GM23338 (cell line): Measurements from ENCODE around the gene RAX. TPM values are rescaled to one million over a fixed set of nuclear protein-coding genes. Genes with fewer than 3 reads are reported as not detected.

Experiments used
- ATAC-seq: fragments of 200-7000 bp; cut with Tn5 transposase; 3 replicates; pipeline ENCODE4 v1.9.1; 2020
- DNase-seq: peaks from one replicate; pipeline ENCODE4 v3.0.0-alpha.2; 2015; ENCODE audit warnings: low spot score
- H2AFZ ChIP-seq: fragments of 200-600 bp; sonication (generic); 2 replicates; pipeline ENCODE4 v1.8.0; 2016; ENCODE audit warnings: antibody characterized with exemption, mild to moderate bottlenecking, moderate library complexity
- H3F3A ChIP-seq: fragments of 200-600 bp; sonication (generic); replicated peaks from 2 replicates; pipeline ENCODE4 v1.8.0; 2017; ENCODE audit warnings: antibody characterized with exemption, mixed run types, low read depth
- H3K27ac ChIP-seq: fragments of 200-600 bp; sonication (generic); 2 replicates; pipeline ENCODE4 v1.6.1; 2016; ENCODE audit warnings: low read depth
- H3K27me3 ChIP-seq: fragments of 200-600 bp; sonication (generic); 2 replicates; pipeline ENCODE4 v1.8.0; 2016; ENCODE audit warnings: mild to moderate bottlenecking, mixed run types, moderate library complexity; ENCODE audit not compliant: insufficient read depth
- H3K36me3 ChIP-seq: fragments of 200-600 bp; sonication (generic); 2 replicates; pipeline ENCODE4 v1.8.0; 2016; ENCODE audit warnings: mild to moderate bottlenecking; ENCODE audit not compliant: insufficient read depth
- H3K4me1 ChIP-seq: fragments of 200-600 bp; sonication (generic); 2 replicates; pipeline ENCODE4 v1.8.0; 2016; ENCODE audit warnings: mild to moderate bottlenecking, moderate library complexity; ENCODE audit not compliant: insufficient read depth
- H3K4me2 ChIP-seq: fragments of 200-600 bp; sonication (generic); 2 replicates; pipeline ENCODE4 v1.7.1; 2017; ENCODE audit warnings: mixed run types
- H3K4me3 ChIP-seq: fragments of 200-600 bp; sonication (generic); 2 replicates; pipeline ENCODE4 v1.6.1; 2016; ENCODE audit warnings: mixed run types
- H3K79me2 ChIP-seq: fragments of 200-600 bp; sonication (generic); replicated peaks from 2 replicates; pipeline ENCODE4 v1.8.0; 2017; ENCODE audit warnings: mild to moderate bottlenecking; ENCODE audit not compliant: insufficient read depth
- H3K9me2 ChIP-seq: fragments of 200-600 bp; sonication (generic); 2 replicates; pipeline ENCODE4 v1.8.0; 2017; ENCODE audit not compliant: insufficient read depth
- H4K20me1 ChIP-seq: fragments of 200-600 bp; sonication (generic); replicated peaks from 2 replicates; pipeline ENCODE4 v1.8.0; 2017; ENCODE audit warnings: mild to moderate bottlenecking; ENCODE audit not compliant: insufficient read depth
- H3K27ac Mint-ChIP-seq: 2 replicates; pipeline ENCODE4 v1.8.0; 2020; ENCODE audit warnings: inconsistent platforms, mild to moderate bottlenecking, moderate library complexity, mixed read lengths
- H3K27me3 Mint-ChIP-seq: 3 replicates; pipeline ENCODE4 v1.8.0; 2022; ENCODE audit warnings: low read depth, mild to moderate bottlenecking, moderate library complexity, mixed read lengths, inconsistent platforms; ENCODE audit not compliant: insufficient read depth, poor library complexity
- H3K36me3 Mint-ChIP-seq: 3 replicates; pipeline ENCODE4 v1.8.0; 2021; ENCODE audit warnings: low read depth, mild to moderate bottlenecking, inconsistent platforms, moderate library complexity, mixed read lengths
- H3K4me1 Mint-ChIP-seq: 3 replicates; pipeline ENCODE4 v1.8.0; 2020; ENCODE audit warnings: mild to moderate bottlenecking, inconsistent platforms, mixed read lengths
- H3K4me3 Mint-ChIP-seq: 3 replicates; pipeline ENCODE4 v1.8.0; 2021; ENCODE audit warnings: moderate library complexity, mild to moderate bottlenecking, inconsistent platforms, mixed read lengths
- H3K9me3 Mint-ChIP-seq: 3 replicates; pipeline ENCODE4 v1.8.0; 2020; ENCODE audit warnings: moderate library complexity, mild to moderate bottlenecking, inconsistent platforms, mixed read lengths
- EZH2 ChIP-seq: fragments of 200-600 bp; sonication (generic); IDR thresholded peaks from one replicate; pipeline ENCODE4 v1.8.0; 2017; ENCODE audit warnings: antibody characterized with exemption, mild to moderate bottlenecking, low read depth; ENCODE audit not compliant: unreplicated experiment
- NANOG ChIP-seq: IDR thresholded peaks from 2 replicates; pipeline ENCODE4 v1.6.1; 2016; ENCODE audit warnings: antibody characterized with exemption, borderline replicate concordance
- STAT1 ChIP-seq: IDR thresholded peaks from one replicate; pipeline ENCODE4 v1.6.1; 2016; ENCODE audit warnings: antibody characterized with exemption; ENCODE audit not compliant: unreplicated experiment
- polyA plus RNA-seq: library from polyadenylated mRNA; unstranded; fragments of >200 nt; fragmentation: Nextera tagmentation; extraction: Ambion mirVana; gene quantifications from 2 replicates; pipeline ENCODE4 v1.2.1, GENCODE V29; 2016
- total RNA-seq: library from RNA; depleted of rRNA; stranded (reverse); fragments of >200 nt; shearing (Covaris generic); gene quantifications from 2 replicates; pipeline ENCODE4 v1.2.3, GENCODE V29; 2014
- TF ChIP-seq, protein P1 (sequence below): IDR thresholded peaks from one replicate; pipeline ENCODE4 v1.6.1; 2018; ENCODE audit warnings: antibody characterized with exemption; ENCODE audit not compliant: unreplicated experiment
- TF ChIP-seq, protein P2 (sequence below), 2 experiments: fragments of 200-600 bp in 1 of 2; sonication (generic) in 1 of 2; conservative IDR thresholded peaks; 2 replicates each; pipeline versions ENCODE4 v1.5.1 to v1.6.1; 2016 to 2017; ENCODE audit warnings: antibody characterized with exemption in 2 of 2, low read depth in 2 of 2, mild to moderate bottlenecking in 2 of 2, moderate library complexity in 1 of 2

RAX gene
- total and polyA plus RNA-seq, 2 experiments from 2014 or later, result 0.03 to 0.16 TPM

DNA sequence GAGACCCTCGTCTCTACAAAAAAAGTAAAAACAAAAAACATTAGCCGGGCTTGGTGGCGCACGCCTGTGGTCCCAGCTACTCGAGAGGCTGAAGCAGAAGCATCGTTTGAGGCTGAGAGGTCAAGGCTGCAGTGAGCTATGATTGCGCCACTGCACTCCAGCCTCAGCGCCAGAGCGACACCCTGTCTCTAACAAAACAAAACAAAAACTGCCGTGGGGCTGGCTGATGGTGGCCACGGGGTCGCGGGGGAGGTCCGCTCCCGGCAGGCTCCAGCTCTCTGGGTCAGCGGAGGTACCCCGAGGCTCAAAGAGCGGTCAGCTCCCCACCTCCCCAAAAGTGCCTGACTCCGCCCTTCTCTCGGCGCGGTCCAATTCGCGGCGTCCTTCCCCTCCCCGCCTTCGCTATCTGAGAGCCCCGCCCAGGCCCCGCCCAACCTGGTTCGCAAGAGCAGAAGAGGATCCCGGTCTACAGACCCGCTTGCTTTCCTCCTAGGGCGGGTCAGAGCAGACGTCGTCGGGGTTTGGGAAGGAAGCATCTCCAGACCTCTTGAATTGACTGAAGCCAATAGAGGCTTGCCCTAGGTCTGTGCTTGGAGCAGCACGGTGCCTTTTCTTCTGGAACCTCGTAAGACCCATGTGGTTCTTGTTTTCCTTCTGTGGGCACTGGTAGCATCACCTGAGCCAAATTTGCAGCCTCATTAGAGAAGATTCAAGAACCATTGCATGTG, 7.8 kb downstream of the RAX start:
- Mint-ChIP-seq H3K36me3 (no peaks in the 10 kb centered on the region; the same call in 2 of the 3 replicates), H3K4me3 (peak overlapping the region; percentile 67), H3K9me3 (peaks cover 7% of the 10 kb centered on the region; the same call in 2 of the 3 replicates), H3K27ac (no peak overlapping the region), H3K27me3 (peaks cover 92% of the 10 kb centered on the region), H3K4me1 (peaks cover 31% of the 10 kb centered on the region)
- Histone ChIP-seq H2AFZ (peak overlapping the region; percentile 76; the same call in 1 of the 2 replicates), H3K4me2 (peak overlapping the region; percentile 79), H3K4me3 (peak overlapping the region; percentile 57), H4K20me1 (peaks cover 10% of the 10 kb centered on the region; the same call in 1 of the 2 replicates), H3K79me2 (no peaks in the 10 kb centered on the region), H3K4me1 (peaks cover 46% of the 10 kb centered on the region), H3K27me3 (peaks cover 98% of the 10 kb centered on the region), H3K36me3 (no peaks in the 10 kb centered on the region; the same call in 1 of the 2 replicates), H3K9me2 (no peaks in the 10 kb centered on the region), H3F3A (peaks cover 11% of the 10 kb centered on the region), H3K27ac (no peak overlapping the region)
- TF ChIP-seq STAT1 (no peak), EZH2 (peak; percentile 88)
- ATAC-seq (peak; percentile 61), DNase-seq (peak; percentile 96)

DNA sequence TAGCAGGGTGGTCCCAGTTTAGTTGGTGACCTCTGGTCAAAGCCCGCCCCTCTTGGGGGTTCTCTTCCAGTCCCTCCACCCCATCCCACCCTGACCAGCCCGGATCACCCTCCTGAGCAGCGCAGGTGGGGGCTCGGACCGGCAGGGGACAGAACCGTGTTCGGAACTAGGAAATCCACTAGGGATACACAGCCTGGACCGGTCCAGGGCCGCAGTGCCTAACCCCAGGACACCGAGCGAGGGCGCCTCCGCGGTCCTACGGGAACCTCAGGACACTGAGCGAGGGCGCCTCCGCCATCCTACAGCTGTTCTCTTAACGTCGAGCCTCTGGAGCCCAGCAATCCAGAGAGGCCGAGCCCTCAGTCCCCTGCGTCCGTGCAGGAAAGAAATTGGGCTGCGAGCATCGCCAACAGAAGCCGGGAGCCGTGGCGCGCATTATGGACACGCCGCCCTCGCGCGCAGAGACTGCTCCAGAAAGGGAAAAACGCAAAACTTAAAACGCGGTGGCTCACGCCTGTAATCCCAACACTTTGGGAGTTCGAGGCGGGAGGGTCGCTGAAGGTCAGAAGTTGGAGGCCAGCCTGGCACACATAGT, 8.5 kb downstream of the RAX start:
- peaks cover 26% of the 10 kb centered on the region for H3K4me1 Mint-ChIP-seq
- no peaks in the 10 kb centered on the region for H3K79me2 ChIP-seq
- H3K27me3 ChIP-seq, result peaks cover 98% of the 10 kb centered on the region
- H3K4me3 ChIP-seq, result peak overlapping the region; percentile 57
- ATAC-seq, result peak; percentile 29
- no peaks in the 10 kb centered on the region for H3K9me2 ChIP-seq
- H3K9me3 Mint-ChIP-seq, result peaks cover 7% of the 10 kb centered on the region; the same call in 2 of the 3 replicates
- DNase-seq, result peak; percentile 56
- no peak overlapping the region for H3K27ac Mint-ChIP-seq
- H3K4me3 Mint-ChIP-seq, result peak overlapping the region; percentile 67
- H3K27ac ChIP-seq, result no peak overlapping the region
- TF ChIP-seq, protein P1, sequence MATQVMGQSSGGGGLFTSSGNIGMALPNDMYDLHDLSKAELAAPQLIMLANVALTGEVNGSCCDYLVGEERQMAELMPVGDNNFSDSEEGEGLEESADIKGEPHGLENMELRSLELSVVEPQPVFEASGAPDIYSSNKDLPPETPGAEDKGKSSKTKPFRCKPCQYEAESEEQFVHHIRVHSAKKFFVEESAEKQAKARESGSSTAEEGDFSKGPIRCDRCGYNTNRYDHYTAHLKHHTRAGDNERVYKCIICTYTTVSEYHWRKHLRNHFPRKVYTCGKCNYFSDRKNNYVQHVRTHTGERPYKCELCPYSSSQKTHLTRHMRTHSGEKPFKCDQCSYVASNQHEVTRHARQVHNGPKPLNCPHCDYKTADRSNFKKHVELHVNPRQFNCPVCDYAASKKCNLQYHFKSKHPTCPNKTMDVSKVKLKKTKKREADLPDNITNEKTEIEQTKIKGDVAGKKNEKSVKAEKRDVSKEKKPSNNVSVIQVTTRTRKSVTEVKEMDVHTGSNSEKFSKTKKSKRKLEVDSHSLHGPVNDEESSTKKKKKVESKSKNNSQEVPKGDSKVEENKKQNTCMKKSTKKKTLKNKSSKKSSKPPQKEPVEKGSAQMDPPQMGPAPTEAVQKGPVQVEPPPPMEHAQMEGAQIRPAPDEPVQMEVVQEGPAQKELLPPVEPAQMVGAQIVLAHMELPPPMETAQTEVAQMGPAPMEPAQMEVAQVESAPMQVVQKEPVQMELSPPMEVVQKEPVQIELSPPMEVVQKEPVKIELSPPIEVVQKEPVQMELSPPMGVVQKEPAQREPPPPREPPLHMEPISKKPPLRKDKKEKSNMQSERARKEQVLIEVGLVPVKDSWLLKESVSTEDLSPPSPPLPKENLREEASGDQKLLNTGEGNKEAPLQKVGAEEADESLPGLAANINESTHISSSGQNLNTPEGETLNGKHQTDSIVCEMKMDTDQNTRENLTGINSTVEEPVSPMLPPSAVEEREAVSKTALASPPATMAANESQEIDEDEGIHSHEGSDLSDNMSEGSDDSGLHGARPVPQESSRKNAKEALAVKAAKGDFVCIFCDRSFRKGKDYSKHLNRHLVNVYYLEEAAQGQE, result no peak
- TF ChIP-seq EZH2 (peak; percentile 67), STAT1 (no peak), NANOG (no peak)
- TF ChIP-seq, protein P2, sequence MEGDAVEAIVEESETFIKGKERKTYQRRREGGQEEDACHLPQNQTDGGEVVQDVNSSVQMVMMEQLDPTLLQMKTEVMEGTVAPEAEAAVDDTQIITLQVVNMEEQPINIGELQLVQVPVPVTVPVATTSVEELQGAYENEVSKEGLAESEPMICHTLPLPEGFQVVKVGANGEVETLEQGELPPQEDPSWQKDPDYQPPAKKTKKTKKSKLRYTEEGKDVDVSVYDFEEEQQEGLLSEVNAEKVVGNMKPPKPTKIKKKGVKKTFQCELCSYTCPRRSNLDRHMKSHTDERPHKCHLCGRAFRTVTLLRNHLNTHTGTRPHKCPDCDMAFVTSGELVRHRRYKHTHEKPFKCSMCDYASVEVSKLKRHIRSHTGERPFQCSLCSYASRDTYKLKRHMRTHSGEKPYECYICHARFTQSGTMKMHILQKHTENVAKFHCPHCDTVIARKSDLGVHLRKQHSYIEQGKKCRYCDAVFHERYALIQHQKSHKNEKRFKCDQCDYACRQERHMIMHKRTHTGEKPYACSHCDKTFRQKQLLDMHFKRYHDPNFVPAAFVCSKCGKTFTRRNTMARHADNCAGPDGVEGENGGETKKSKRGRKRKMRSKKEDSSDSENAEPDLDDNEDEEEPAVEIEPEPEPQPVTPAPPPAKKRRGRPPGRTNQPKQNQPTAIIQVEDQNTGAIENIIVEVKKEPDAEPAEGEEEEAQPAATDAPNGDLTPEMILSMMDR (conservative IDR thresholded peaks at IDR 0.05; ENCODE audit: low read depth in 2 of 2), result peak; percentile 12 to 27; a peak in 1 of 4 replicates
- peaks cover 7% of the 10 kb centered on the region; the same call in 1 of the 2 replicates for H3F3A ChIP-seq
- H3K36me3 ChIP-seq, result no peaks in the 10 kb centered on the region; the same call in 1 of the 2 replicates
- no peaks in the 10 kb centered on the region; the same call in 2 of the 3 replicates for H3K36me3 Mint-ChIP-seq
- H3K4me1 ChIP-seq, result peaks cover 39% of the 10 kb centered on the region
- peak overlapping the region; percentile 79 for H3K4me2 ChIP-seq
- H4K20me1 ChIP-seq, result peaks cover 10% of the 10 kb centered on the region; the same call in 1 of the 2 replicates
- H2AFZ ChIP-seq, result peak overlapping the region; percentile 76
- peaks cover 86% of the 10 kb centered on the region for H3K27me3 Mint-ChIP-seq
